Measurements from ENCODE around the gene FAM177B. TPM values are rescaled to one million over a fixed set of nuclear protein-coding genes. Genes with fewer than 3 reads are reported as not detected.

FAM177B gene
- total and polyA plus RNA-seq, 2 donors, result 0.42 to 1.8 TPM

DNA sequence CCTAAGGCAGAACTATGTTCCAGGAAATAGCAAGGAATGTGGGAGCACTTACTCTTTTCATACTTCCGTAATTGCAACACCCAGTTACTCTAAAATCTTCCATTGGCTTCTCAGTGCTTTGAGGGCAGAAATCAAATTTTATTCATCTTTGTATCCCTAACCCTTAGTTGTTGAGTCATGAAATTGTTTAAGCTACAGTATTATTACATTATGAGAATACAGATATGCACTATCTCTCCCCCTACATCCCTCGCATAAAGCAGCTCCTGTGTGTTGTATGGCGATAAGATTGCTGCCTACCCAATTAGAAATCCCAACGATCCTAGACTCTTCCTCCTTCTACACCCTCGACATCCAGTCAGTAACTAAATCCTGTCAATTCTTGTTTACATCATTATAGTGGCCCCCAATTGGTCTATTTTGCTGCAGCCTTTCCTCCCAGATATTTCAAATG lies 27.3 kb upstream of the FAM177B start:
- H3K9me3 ChIP-seq (ENCODE audit: control insufficient read depth in 2 of 2, insufficient read depth in 1 of 2, low read length in 1 of 2), result peaks cover 0 to 9% of the 10 kb centered on the region in 2 donors
- no peak overlapping the region for H3K4me3 ChIP-seq (ENCODE audit: low read length in 2 of 2)
- no peak for DNase-seq (ENCODE audit: low read depth in 6 of 9, low spot score in 9 of 9)
- H3K27ac ChIP-seq (ENCODE audit: low read depth in 1 of 2, low read length in 1 of 2), result no peak overlapping the region
- H3K36me3 ChIP-seq (ENCODE audit: control insufficient read depth in 2 of 2, insufficient read depth in 2 of 2, low read length in 1 of 2), result no peaks in the 10 kb centered on the region
- H3K27me3 ChIP-seq (ENCODE audit: control insufficient read depth in 2 of 2, insufficient read depth in 1 of 2, low read length in 1 of 2), result no peaks in the 10 kb centered on the region
- over 99% methylated on average over 5 of the region's 5 CpGs for WGBS
- H3K4me1 ChIP-seq (ENCODE audit: control insufficient read depth in 2 of 2, insufficient read depth in 2 of 2, low read length in 2 of 2), result peaks cover 5 to 12% of the 10 kb centered on the region in 2 donors

DNA sequence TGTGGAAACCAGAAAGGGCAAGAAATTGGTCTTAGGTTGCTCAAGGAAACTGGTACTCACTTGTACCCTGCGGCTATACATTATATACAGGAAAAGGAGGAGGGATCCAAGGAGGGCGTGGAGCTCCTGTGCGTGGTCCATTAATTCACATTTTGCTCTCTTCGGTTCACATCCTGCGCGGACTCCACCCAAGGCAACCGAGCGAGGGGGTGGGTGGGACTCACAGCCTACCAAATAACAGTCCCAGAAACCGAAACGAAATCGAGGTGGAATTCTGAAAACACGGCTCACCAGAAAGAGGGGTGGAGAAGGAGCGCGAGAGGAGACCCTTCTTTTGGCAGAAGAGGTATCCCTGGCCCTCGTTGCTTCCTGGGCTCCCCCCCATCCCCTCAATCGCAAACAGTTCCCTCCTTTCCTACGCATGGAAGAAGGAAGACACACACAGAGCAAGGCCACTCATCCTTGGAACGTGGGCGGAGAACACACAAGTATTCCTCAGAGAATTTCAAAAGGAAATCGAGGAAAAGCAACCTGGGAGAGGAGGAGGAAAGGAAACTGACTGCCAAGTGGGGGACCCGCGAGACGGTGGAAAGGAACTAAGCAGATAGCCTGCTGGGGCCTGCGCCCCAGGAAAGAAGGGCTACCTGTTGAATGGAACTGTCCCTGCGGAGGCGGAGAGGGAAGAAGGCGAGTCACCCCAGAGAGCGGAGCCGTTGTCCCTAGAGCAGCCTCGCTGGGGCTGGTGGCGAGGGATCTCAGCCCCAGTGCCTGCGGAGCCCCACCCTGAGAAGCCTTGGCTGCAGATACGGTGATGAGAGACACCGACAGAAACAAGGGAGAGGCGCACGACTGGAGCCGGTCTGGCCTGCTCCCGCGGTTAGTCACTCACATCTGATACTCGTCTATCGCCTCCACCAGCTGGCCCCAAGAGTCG lies 25.4 kb upstream of the FAM177B start:
- Histone ChIP-seq H3K4me3 (ENCODE audit: low read length in 2 of 2) (peak overlapping the region; percentile 58 to 84), H3K4me1 (ENCODE audit: control insufficient read depth in 2 of 2, insufficient read depth in 2 of 2, low read length in 2 of 2) (peaks cover 5 to 12% of the 10 kb centered on the region in 2 donors), H3K9me3 (ENCODE audit: control insufficient read depth in 2 of 2, insufficient read depth in 1 of 2, low read length in 1 of 2) (peaks cover 0 to 5% of the 10 kb centered on the region in 2 donors), H3K27me3 (ENCODE audit: control insufficient read depth in 2 of 2, insufficient read depth in 1 of 2, low read length in 1 of 2) (no peaks in the 10 kb centered on the region), H3K27ac (ENCODE audit: low read depth in 1 of 2, low read length in 1 of 2) (peak overlapping the region; percentile 79 to 88), H3K36me3 (ENCODE audit: control insufficient read depth in 2 of 2, insufficient read depth in 2 of 2, low read length in 1 of 2) (peaks cover 0 to 8% of the 10 kb centered on the region in 2 donors)
- WGBS, result under 1% methylated on average over 42 of the region's 42 CpGs
- DNase-seq (ENCODE audit: low read depth in 6 of 9, low spot score in 9 of 9), result peak; percentile 25 to 68 (median 32)

DNA sequence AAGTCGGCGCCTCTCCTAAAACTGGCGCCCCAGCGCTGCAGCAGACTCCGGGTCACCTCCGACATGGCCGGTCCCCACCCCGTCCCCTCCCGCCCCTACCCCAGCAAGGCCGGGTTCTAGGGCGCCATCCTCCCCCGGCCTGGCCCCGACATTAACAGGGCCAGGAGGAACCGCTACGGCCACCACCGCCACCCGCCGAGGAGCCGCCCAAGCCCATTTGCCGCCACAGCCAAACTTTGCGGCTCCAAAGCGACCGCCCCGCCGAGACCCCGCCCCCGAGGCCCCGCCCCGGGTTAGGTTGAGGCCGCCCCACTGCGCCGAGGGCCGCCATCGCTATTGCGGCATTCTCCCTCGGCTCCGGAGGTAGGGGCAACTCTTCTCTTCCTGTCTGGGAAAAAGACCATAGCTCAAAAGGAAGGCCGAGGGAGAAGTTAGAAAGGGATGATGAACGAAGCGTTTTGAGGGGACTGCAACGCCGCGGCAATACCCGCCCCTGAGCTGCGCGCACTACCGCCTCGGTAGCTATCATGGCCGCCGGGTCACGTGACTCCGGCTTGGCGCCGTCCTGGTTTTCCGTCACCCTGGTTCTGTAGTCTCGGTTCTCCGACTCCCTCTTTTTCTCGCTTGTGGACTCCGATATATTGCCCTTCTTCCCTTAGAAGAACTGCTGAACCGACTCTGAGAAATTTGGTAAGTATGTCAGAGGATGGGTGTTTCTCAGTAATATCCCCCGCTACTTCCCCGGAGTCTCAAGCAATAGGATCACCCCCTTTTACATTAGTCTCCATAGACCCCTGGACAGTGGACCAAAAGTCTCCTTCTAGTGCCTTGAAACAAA lies 24.5 kb upstream of the FAM177B start, which contains the start of the genes AIDA and BROX:
TSS of gene AIDA (minus strand) at position 239 of the 838 bp plus-strand sequence. CDS start at position 65, 174 bp downstream.
TSS of gene BROX (plus strand) at position 312 of the 838 bp plus-strand sequence. CDS start 3,136 bp downstream, outside the sequence.
- Histone ChIP-seq H3K36me3 (ENCODE audit: control insufficient read depth in 2 of 2, insufficient read depth in 2 of 2, low read length in 1 of 2) (peaks cover 0 to 17% of the 10 kb centered on the region in 2 donors), H3K27me3 (ENCODE audit: control insufficient read depth in 2 of 2, insufficient read depth in 1 of 2, low read length in 1 of 2) (no peaks in the 10 kb centered on the region), H3K4me1 (ENCODE audit: control insufficient read depth in 2 of 2, insufficient read depth in 2 of 2, low read length in 2 of 2) (peaks cover 5 to 12% of the 10 kb centered on the region in 2 donors), H3K27ac (ENCODE audit: low read depth in 1 of 2, low read length in 1 of 2) (peak within 1 kb of the TSS; percentile 98), H3K9me3 (ENCODE audit: control insufficient read depth in 2 of 2, insufficient read depth in 1 of 2, low read length in 1 of 2) (peaks cover 0 to 5% of the 10 kb centered on the region in 2 donors), H3K4me3 (ENCODE audit: low read length in 2 of 2) (peak within 1 kb of the TSS; percentile 58 to 84)
- 3% methylated on average over 53 of the region's 62 CpGs for WGBS
- peak; percentile 83 to 95 (median 86) for DNase-seq (ENCODE audit: low read depth in 6 of 9, low spot score in 9 of 9)

DNA sequence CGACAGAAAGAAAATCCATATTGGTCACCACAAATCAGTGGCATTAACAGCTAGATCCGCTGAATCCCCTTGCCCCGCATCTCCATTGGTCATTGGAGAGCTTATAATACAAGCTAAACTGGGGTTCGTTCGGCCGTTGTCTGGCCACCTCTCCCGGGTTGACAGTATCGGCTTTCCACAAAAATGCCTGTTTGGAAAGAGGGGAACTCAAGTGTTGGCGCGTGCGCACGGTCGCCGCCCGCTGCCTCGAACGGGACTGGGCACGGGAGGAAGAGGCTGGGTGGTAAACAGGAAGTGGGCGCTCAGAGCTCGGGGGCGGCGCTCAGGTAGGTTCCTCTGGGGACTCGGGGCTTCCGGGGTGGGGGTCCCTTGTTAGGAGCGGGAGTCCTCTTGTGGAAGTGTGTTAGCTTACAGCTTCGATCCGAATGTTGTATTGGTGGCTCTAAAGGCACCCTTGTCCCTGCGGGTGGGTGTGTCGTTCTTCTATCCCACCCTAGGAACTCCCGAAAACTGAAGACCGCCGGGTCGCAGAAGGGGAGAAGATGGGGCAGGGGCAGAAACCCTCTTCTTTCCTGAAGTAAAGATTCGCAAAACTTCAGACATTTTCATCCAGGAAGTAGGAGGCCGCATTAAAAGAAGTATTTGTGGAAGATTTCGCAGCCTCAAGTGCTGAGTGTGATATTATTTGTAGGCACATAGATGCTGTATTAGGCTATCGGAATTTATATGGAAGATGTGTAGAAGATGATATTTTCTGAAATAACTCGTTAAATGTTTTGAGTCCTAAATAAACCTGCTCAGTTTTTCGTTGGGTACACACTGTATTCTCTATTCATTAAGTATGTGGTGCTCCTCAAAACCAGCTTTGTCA lies 23.7 kb upstream of the FAM177B start:
- Histone ChIP-seq H3K27ac (ENCODE audit: low read depth in 1 of 2, low read length in 1 of 2) (peak overlapping the region; percentile 98), H3K9me3 (ENCODE audit: control insufficient read depth in 2 of 2, insufficient read depth in 1 of 2, low read length in 1 of 2) (peaks cover 0 to 5% of the 10 kb centered on the region in 2 donors), H3K27me3 (ENCODE audit: control insufficient read depth in 2 of 2, insufficient read depth in 1 of 2, low read length in 1 of 2) (no peaks in the 10 kb centered on the region), H3K4me1 (ENCODE audit: control insufficient read depth in 2 of 2, insufficient read depth in 2 of 2, low read length in 2 of 2) (peaks cover 5 to 12% of the 10 kb centered on the region in 2 donors), H3K4me3 (ENCODE audit: low read length in 2 of 2) (peak overlapping the region; percentile 58 to 84), H3K36me3 (ENCODE audit: control insufficient read depth in 2 of 2, insufficient read depth in 2 of 2, low read length in 1 of 2) (peaks cover 0 to 21% of the 10 kb centered on the region in 2 donors)
- DNase-seq (ENCODE audit: low read depth in 6 of 9, low spot score in 9 of 9), result peak; percentile 80 to 97 (median 93)
- under 1% methylated on average over 39 of the region's 39 CpGs for WGBS

DNA sequence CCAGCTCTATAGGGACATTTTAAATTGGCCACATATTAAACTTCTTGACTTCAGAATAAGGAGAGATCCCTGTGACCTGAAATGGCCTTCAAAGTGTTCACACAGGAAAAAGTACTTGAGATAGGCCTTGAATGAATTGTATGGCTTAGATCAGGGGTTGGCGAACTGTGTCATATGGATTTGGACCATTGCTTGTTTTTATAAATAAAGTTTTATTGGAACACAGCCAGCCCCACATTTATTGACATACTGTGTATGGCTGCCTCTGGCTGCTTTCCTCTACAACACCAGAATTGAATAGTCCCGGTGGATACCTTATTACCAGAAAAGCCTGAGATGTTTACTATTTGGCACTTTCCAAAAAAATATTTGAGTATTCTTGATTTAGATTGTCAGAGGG lies 20.6 kb upstream of the FAM177B start:
- Histone ChIP-seq H3K4me1 (ENCODE audit: control insufficient read depth in 2 of 2, insufficient read depth in 2 of 2, low read length in 2 of 2) (peaks cover 2 to 5% of the 10 kb centered on the region in 2 donors), H3K36me3 (ENCODE audit: control insufficient read depth in 2 of 2, insufficient read depth in 2 of 2, low read length in 1 of 2) (peaks cover 3 to 29% of the 10 kb centered on the region in 2 donors), H3K27me3 (ENCODE audit: control insufficient read depth in 2 of 2, insufficient read depth in 1 of 2, low read length in 1 of 2) (no peaks in the 10 kb centered on the region), H3K27ac (ENCODE audit: low read depth in 1 of 2, low read length in 1 of 2) (no peak overlapping the region), H3K4me3 (ENCODE audit: low read length in 2 of 2) (no peak overlapping the region), H3K9me3 (ENCODE audit: control insufficient read depth in 2 of 2, insufficient read depth in 1 of 2, low read length in 1 of 2) (peaks cover 0 to 4% of the 10 kb centered on the region in 2 donors)
- DNase-seq (ENCODE audit: low read depth in 6 of 9, low spot score in 9 of 9), result no peak
- WGBS, result 97% methylated on average over 2 of the region's 2 CpGs

- H3K4me1 ChIP-seq (ENCODE audit: control insufficient read depth in 2 of 2, insufficient read depth in 2 of 2, low read length in 2 of 2), result no peaks in the 10 kb centered on the region
- no peak overlapping the region for H3K27ac ChIP-seq (ENCODE audit: low read depth in 1 of 2, low read length in 1 of 2)
- no peaks in the 10 kb centered on the region for H3K9me3 ChIP-seq (ENCODE audit: control insufficient read depth in 2 of 2, insufficient read depth in 1 of 2, low read length in 1 of 2)
- no peak overlapping the region for H3K4me3 ChIP-seq (ENCODE audit: low read length in 2 of 2)
- DNase-seq (ENCODE audit: low read depth in 6 of 9, low spot score in 9 of 9), result no peak
- H3K36me3 ChIP-seq (ENCODE audit: control insufficient read depth in 2 of 2, insufficient read depth in 2 of 2, low read length in 1 of 2), result peaks cover 23 to 86% of the 10 kb centered on the region in 2 donors
- no peaks in the 10 kb centered on the region for H3K27me3 ChIP-seq (ENCODE audit: control insufficient read depth in 2 of 2, insufficient read depth in 1 of 2, low read length in 1 of 2)
- 100% methylated on average over 1 of the region's 1 CpG for WGBS
Measured at GRCh38 chr1:222728746-222729145, 8.3 kb upstream of the FAM177B start.

DNA sequence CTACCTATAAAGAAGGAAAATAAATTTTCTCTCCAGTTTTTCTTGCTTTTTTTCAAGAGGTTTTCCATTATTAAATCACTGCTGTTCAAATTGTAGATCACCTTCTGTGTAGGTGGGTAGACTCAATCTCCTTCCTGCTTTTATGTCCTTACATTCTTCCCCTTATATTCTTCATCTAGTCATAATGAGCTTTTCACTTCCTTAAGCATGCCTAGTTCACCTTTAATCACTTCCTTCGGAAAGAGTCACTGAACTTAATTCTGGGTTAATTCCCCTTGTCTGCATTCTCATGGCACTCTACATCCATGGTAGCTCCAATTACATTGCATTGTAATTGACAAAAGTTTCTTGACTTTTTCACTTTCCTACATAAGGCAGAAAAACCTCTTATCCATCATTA lies 6.1 kb upstream of the FAM177B start:
- 95% methylated on average over 1 of the region's 1 CpG for WGBS
- H3K4me1 ChIP-seq (ENCODE audit: control insufficient read depth in 2 of 2, insufficient read depth in 2 of 2, low read length in 2 of 2), result no peaks in the 10 kb centered on the region

More for the DNA sequence above, 6.1 kb upstream of the FAM177B start:
- peaks cover 21 to 79% of the 10 kb centered on the region in 2 donors for H3K36me3 ChIP-seq (ENCODE audit: control insufficient read depth in 2 of 2, insufficient read depth in 2 of 2, low read length in 1 of 2)
- H3K27ac ChIP-seq (ENCODE audit: low read depth in 1 of 2, low read length in 1 of 2), result no peak overlapping the region
- no peak overlapping the region for H3K4me3 ChIP-seq (ENCODE audit: low read length in 2 of 2)
- no peak for DNase-seq (ENCODE audit: low read depth in 6 of 9, low spot score in 9 of 9)
- H3K9me3 ChIP-seq (ENCODE audit: control insufficient read depth in 2 of 2, insufficient read depth in 1 of 2, low read length in 1 of 2), result no peaks in the 10 kb centered on the region
- H3K27me3 ChIP-seq (ENCODE audit: control insufficient read depth in 2 of 2, insufficient read depth in 1 of 2, low read length in 1 of 2), result no peaks in the 10 kb centered on the region
